Superior temporal gyrus (tissue), 1 donor: ENCODE data around the gene HCST.
"Not testable (repeated sequence)": the region's sequence is repeated elsewhere in the genome, so short reads cannot be mapped to it uniquely, and the experiment has no call there.

Source experiments
- DNase-seq: peaks from one replicate; pipeline ENCODE4 v3.0.0-alpha.2; 2016; ENCODE audit errors: extremely low spot score

The HCST gene

DNA sequence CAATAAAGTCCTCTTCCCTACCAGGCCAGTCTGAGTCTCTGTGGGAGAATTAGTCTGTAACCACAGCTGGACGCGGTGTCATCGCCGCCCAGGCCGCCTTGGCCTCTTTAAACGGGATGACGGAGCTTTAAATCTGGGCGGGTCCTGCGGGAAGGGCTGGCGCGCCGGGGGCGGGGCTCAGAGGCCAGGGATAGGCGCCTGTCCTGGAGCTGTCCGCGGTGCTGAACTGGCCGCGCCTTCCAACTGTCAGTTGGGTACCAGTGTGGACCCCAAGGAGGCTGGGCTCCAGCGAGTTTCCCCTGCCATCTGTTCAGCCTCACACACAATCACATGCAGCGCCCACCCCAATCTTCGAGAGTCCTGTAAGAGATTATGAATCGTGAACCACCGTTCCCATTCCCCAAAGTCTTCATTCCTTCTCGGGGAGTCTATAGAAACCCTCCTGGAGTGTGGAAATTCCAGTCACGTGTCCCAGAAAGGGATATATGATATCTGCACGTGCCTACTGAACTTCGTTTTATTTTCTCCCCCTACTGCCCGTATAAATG lies 22.5 kb upstream of the HCST start:
- DNase-seq: peak; percentile 85

DNA sequence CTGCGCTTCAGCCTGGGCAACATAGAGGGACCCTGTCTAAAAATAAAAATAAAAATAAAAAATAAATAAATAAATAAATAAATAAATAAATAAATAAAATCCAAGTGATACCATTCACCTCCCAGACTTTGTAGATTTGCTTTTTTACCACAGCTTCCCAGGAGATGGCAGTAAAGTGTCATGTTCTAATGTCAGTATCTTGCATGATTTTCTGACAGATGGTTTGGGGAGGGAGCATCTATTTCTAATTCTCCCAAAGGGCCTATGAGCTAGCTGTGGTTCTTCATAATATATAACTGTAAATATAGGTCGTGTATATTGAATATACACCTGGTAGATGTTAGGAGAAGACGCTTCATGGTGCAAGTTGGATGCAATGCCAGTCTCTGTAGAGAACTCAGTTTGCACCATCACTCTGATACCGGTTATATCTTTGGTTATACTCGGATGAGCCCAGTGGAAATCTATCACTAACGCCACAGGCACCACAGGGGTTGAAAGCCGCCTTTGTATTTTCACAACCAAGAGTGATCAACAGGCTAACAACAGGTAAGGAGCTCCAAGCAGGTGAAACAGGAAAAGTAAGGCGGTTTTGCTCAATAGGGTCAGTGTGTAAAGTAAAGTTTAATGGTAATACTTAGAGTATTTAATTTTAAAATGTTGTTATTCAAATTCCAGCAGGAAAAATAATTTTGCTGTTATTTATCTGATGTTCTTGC lies 20.1 kb upstream of the HCST start:
- DNase-seq: peak; percentile 94

DNA sequence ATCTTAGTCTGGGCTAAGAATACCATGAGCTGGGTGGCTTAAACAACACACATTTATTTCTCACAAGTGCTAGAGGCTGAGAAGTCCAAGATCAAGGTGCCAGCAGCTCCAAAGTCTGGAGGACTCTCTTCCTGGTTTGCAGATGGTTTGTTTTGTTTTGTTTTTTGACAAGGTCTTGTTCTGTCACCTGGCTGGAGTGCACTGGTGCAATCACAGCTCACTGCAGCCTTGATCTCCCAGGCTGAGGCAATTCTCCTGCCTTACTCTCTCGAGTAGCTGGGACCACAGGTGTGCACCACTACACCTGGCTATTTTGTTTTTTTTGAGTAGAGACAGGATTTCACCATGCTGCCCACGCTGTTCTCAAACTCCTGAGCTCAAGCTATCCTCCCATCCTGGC lies 18.4 kb upstream of the HCST start:
- DNase-seq: no peak

DNA sequence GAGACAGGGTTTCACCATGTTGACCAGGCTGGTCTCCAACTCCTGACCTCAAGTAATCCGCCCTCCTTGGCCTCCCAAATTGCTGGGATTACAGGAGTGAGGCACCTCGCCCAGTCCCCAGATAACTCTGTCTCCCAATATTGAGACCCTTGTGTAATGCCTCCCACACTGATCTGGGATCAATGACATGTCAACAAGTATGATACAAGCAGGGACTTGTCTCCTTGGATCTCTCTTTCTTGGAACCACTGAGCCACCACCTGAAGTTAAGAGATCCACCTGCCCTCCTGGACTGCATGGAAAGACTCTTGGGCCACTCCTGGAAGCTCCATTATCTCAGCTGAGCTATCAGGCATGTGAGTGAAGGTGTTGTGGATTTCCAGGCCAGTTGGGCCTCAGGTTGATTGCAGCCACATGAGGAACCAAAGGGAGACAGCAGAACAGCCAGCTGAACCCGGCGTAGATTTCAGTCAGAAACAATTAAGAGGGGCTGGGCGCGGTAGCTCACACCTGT lies 17.0 kb upstream of the HCST start:
- no peak for DNase-seq

DNA sequence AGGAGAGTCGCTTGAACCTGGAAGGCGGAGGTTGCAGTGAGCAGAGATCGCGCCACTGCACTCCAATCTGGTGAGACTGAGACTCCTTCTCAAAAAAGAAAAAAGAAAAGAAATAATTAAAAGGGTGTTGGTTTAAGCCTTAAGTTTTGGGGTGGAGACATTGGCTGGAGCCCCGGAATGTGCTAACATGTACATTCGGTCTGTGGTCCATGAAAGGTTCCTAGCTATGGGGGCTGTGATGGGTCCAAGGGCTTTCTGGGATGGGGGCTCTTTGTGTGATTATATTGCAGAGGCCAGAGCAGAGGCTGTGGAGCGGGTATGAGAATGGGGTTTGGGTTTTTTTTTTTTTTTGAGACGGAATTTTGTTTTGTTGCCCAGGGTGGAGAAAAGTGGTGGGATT lies 16.4 kb upstream of the HCST start:
- DNase-seq: no peak

DNA sequence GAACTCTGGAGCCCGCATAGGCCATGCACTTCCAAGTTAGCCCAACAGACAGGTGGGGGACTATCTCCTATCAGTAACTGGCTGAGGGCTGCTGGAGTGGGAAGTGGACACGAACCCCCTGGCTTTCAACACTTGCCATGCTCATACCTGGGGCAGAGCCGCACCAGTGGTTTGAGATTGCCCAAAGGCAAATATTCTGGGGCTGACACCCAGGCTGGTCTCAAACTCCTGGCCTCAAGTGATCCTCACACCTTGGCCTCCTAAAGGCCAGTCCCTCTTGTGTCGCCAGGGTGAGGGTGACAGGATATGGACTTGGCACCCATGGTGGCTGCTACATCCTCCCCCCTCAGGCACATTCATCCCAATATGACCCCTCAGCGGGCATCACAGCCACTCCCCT lies 15.1 kb upstream of the HCST start:
- no peak for DNase-seq

DNA sequence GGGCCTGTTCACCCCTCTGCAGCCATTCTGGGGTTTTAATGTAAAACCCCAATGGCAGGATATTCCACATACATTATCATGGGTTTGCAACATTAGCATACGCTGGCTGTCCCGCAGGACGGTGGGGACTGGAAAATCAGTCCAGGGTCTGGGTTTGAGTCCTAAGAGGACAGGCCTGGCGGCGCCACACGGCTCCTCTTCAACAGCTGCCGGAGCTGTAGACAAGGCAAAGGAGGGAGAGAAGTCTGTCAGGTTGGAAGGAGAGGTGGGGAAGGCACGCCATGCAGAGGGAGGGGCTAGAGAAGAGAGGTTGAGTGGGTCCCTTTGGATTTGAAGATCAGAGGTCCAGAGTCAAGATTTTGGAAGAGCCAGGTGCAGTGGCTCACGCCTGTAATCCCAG lies 13.9 kb upstream of the HCST start:
- no peak for DNase-seq

DNA sequence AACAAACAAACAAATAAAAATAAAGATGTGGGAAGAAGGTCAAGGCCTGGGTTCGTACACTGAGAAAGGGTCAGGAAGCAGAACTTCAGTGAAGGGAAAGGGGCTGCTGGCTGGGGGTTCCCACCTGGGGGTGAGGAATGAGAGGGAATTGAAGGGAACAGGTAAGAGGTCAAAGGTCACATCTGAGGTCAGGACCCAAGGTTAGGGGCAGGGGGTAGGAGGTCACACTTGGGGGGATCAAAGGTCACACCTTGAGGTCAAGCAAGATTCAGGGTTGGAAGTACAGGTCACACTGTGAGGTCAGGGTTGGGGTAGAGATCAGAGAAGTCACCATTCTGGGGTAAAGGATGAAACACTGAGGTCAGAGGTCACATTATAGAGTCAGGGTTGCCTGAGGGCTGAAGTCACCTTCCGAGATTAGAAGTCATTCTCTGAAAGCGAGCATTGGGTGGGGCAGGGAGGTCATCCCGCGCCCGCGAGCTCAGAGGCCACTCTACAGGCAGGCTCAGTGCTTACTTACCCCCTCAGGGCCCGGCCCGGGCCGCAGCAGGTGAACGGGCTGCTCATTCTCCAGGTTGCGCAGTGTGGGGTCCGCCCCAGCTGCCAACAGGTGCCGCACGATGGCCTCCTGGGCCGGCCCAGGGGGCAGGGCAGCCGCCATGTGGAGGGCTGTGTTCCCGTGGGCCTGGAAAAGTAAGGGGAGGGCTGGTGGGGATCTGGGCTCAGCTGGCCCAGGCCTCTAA lies 12.8 kb upstream of the HCST start:
- no peak for DNase-seq

DNA sequence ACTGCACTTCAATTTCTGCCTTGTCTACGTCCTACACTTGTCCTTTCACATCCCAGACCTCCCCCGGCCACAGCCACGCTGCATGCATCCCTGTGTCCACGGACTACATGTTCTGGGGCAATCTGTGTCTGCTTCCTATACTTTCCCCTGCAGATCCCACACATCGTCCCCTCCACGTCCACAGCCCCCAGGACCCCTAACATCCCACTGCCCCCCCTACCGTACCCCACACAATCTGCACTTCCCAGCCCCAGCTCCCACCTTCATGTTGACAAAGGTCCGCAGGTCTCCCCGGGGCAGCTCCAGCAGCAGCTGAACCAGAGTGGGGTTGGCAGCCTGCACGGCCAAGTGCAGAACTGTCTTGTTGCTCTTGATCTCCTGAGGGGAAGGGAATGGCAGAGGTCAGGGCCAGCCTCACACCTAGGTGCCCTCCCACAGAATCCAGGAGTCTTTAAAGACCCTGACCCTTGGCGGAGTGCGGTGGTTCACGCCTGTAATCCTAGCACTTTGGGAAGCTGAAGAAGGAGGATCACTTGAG lies 12.1 kb upstream of the HCST start:
- no peak for DNase-seq

DNA sequence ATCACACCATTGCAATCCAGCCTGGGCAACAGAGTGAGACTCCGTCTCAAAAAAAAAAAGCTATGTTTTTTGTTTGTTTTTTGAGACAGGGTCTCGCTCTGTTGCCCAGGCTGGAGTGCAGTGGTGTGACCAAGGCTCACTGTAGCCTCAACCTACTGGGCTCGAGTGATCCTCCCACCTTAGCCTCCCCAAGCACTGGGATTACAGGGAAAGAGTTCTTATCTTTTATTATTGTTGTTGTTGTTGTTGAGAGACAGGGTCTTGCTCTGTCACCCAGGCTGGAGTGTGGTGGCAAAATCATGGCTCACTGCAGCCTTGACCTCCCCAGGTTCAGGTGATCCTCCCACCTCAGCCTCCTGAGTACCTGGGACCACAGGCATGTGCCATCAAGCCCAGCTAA lies 10.5 kb upstream of the HCST start:
- not testable (repeated sequence) for DNase-seq

DNA sequence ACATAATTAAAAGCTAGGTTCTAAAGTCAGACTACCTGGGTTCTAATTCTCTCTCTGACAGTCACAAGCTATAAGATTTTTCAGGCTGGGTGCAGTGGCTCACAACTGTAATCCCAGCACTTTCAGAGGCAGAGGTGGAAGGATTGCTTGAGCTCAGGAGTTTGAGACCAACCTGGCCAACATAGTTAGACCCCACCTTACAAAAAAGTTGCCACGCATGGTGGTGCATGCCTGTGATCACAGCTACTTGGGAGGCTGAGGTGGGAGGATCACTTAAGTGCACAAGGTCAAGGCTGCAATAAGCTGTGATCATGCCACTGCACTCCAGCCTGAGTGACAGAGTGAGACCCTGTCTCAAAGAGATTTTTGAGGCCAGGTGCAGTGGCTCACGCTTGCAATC lies 8.0 kb upstream of the HCST start:
- DNase-seq: no peak

DNA sequence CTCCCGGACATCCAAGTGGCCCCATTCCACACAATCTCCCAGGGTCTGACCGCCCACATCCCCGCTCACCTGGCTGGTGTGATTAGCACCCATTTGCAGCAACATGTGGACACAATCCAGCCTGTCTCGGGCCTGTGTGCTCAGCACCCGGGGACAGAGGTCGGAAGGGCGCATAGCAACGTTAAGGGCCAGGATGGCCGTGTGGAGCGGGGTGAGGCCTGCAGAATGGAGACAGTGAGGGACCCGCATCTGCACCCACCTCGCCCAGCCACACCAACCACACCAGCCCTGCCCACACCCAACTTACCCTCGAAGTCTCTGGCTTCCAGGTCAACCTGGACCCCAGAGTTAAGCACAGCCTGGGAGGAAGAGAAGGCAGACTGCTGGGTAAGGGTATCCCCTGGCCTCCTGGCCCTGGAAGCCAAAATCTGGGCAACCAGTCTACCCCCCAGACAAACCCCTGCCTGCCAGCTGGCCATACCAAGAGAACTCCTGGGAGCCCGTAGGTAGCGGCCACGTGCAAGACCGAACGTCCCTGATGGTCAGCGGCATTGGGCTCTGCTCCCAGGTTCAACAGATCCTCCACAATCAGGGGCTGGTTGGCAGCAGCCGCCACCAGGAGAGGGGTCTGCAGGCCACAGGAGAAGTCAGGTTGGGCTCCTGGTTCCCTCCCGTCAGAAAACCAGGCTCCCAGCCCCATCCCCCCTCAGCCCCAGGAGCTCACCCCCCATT lies 6.3 kb upstream of the HCST start:
- DNase-seq: no peak

DNA sequence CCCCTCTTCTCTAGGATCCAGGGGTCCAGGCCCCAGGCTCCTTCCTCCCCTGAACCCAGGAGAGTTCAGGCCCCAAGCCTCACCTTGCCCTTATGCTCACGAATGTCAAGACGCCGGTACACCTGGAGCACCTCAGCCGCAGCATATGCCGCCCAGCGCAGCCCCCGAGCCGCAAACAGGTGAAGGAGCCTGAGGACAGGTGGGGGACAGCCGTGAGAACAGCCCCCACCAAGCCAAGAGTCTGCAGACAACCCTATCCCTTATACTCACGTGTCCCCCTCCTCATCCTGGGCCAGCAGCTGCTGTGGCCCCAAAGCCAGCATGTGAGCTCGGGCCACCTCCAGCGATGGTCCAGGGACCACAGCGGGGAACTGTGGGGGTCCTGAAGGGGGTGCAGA lies 5.7 kb upstream of the HCST start:
- no peak for DNase-seq

DNA sequence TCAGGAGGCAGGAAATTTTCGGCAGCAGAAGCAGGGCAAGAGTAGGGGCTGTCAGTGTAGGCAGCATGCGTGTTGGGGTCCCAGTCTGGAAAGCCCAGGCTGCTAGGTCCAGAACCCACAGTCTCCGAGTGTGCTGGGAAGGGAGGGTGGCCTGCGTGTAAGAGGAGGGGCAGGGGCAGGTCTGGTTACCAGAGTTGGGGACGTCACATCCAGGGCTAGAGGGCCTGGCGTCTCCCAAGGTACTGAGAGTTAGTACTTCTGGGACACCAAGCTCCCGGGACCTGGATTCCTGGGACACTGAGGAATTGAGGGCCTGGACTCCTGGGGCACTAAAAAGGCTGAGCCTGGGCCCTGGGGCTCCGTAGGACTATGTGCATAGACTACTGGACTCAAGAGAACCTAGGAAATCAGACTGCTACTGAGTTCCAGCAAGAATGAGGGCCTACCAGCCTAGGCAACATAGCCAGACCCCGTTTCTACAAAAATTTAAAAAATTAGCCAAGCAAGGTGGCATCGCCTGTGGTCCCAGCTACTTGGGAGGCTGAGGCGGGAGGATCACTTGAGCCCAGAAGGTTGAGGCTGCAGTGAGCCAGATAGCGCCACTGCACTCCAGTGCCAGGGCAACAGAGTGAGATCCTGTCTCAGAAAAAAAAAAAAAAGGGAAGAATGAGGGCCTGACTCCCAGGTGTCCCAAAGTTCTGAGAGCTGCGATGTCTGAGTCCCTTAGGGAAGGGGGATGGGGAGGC lies 4.5 kb upstream of the HCST start:
- no peak for DNase-seq

DNA sequence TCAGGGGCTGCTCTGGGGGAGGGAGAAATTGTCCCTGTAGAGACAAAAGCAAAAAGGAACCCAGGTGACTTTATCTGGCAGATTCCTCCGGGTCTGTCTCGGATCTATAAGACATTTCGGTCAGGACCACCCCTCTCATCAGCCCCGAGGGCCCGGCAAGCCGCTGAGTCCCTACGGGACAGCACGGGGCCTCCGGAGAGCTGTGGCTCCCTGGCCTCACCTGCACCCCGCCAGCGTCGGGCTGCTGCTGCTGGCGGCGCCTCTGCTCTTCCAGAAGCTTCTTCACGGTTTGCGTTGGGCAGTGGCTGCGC lies 3.9 kb upstream of the HCST start:
- no peak for DNase-seq

DNA sequence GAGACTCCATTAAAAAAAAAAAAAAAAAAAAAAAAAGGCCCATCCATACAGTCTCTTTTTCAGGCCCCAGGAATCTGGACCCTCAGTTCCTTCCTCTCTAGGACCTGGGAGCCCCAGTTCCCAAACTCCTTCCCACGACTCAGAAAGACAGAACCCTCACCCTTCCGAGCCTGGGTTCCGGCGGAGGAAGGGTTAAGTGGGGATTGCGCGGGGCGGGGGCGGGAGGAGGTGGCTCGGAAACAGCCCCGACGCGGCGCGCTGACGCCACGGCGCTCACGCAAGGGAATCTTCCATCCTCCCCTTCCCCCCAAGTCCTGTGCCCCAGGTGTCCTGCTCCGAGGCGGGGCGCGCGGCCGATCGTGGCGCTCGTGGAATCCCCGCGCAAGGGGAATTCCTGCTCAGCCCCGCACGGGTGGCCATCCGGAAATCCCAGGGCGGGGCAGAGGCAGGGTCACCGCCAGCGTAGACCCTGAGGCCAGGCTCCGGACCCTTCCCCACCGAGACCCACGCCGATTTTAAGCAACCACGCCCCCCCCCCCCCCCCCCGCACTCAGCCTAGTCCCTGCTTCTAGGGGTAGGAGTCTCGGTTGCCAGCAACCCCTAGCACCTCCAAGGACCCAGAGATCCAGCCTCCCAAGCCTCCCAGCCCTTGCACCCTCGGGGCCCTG lies 2.6 kb upstream of the HCST start:
- peak; percentile 70 for DNase-seq

DNA sequence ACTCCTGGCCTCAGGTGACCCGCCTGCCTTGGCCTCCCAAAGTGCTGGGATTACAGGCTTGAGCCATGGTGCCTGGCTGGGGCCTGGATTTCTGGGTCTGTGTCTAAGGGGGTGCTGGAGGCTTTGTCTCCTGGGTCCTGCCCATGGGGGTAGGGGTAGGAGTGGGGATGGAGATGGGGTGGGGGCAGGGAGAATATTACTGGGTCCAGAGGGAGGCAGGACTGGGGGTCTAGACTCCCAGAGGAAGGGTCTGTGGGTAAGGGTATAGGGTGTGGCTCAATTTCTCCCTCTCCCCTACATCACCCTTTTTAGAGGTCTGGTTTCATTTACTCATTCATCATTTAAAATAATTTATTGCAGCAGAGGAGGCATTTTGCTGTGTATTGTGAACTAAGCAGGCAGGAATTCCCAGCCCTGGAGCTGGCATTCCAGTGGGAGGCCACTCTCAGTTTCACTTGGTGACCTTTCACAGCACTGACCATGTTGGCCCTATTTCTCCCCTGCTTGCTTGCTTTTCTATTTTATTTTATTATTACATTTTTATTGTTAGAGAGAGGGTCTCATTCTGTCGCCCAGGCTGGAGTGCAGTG lies 1.2 kb upstream of the HCST start:
- no peak for DNase-seq

DNA sequence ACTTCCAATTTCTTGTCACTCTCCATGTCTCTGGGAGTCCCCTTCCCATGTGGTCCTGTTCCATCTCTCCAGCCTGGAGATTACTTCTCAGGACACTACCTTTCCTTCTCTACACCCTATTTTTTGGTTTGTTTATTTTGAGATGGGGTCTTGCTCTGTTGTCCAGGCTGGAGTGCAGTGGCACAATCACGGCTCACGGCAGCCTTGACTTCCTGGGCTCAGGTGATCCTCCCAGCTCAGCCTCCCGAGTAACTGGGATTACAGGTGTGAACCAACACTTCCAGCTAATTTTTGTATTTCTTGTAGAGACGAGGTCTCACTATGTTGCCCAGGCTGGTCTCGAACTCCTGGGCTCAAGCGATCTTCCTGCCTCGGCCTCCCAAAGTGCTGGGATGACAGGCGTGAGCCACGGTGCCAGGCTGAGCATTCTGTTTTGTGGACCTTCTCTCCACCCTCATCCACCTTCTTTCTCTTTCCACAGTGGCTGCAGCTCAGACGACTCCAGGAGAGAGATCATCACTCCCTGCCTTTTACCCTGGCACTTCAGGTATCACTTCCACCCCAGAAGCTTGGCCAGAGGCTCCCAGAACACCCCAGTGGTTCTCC lies 644 bp downstream of the HCST start:
- no peak for DNase-seq

DNA sequence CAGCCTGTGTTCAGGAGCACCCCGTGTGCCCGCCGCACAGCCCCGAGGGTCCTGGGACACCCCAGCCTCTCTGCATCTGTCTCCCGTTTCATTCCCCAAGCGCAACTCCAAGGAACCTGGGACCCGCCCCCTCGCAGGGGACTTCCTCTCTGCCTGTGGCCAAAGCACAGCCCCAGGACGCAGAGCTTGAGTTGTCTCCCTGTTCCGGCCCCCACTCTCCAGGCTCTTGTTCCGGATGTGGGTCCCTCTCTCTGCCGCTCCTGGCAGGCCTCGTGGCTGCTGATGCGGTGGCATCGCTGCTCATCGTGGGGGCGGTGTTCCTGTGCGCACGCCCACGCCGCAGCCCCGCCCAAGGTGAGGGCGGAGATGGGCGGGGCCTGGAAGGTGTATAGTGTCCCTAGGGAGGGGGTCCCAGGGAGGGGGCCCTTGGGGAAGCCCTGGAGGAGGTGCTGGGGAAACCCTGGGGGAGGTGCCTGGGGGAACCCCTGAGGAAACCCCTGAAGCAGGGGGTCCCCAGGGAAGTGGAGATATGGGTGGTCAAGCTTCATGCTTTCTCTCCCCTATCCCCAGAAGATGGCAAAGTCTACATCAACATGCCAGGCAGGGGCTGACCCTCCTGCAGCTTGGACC lies 1.3 kb downstream of the HCST start:
- DNase-seq: no peak
